Esophagus muscularis mucosa (tissue), 4 donors: ENCODE results near the gene ANKRD62. TPM values are rescaled to one million over a fixed set of nuclear protein-coding genes. Genes with fewer than 3 reads are reported as not detected.
"Not testable (repeated sequence)": the region's sequence is repeated elsewhere in the genome, so short reads cannot be mapped to it uniquely, and the experiment has no call there.

ENCODE experiments used
- DNase-seq: peaks from one replicate; pipeline ENCODE4 v3.0.0-alpha.2; 2017; ENCODE audit errors: extremely low spot score
- H3K27ac ChIP-seq, 4 donors: fragments of 200-600 bp; sonication (generic); replicated peaks in 1 of 4; 1 replicate in 3 of 4; 2 replicates in 1 of 4; pipeline ENCODE4 v1.5.1; 2016 to 2019; ENCODE audit warnings: mild to moderate bottlenecking in 1 of 4
- H3K27me3 ChIP-seq, 4 donors: fragments of 200-600 bp; sonication (generic); one replicate each; pipeline versions ENCODE4 v1.5.1 to v1.6.0; 2016 to 2019
- H3K36me3 ChIP-seq, 4 donors: fragments of 200-600 bp; sonication (generic); one replicate each; pipeline ENCODE4 v1.5.1; 2016 to 2019
- H3K4me1 ChIP-seq, 4 donors: fragments of 200-600 bp; sonication (generic); one replicate each; pipeline ENCODE4 v1.5.1; 2016 to 2019
- H3K4me3 ChIP-seq, 4 donors: fragments of 200-600 bp; sonication (generic); 1 replicate in 2 of 4; 2 replicates in 2 of 4; pipeline ENCODE4 v1.5.1; 2016 to 2019; ENCODE audit warnings: mild to moderate bottlenecking in 4 of 4, moderate library complexity in 1 of 4
- H3K9me3 ChIP-seq, 4 donors: fragments of 200-600 bp; sonication (generic); 1 replicate in 3 of 4; 2 replicates in 1 of 4; pipeline ENCODE4 v1.5.1; 2016 to 2019
- EP300 ChIP-seq: sonication (generic); formaldehyde crosslinking; IDR thresholded peaks from one replicate; pipeline ENCODE4 v1.6.1; 2017; ENCODE audit warnings: antibody characterized with exemption
- POLR2A ChIP-seq: fragments of 450-650 bp; IDR thresholded peaks from one replicate; pipeline ENCODE4 v1.6.1; 2017; ENCODE audit warnings: antibody characterized with exemption, moderate library complexity, mild to moderate bottlenecking, low read depth
- POLR2AphosphoS5 ChIP-seq, 2 donors: sonication (generic); formaldehyde crosslinking; IDR thresholded peaks; one replicate each; pipeline ENCODE4 v1.6.1; 2017; ENCODE audit warnings: antibody characterized with exemption in 2 of 2
- WGBS: methylation state at CpG from one replicate; pipeline ENCODE4 v1.1.5; 2018; 5-methylcytosine and 5-hydroxymethylcytosine counted together
- intact Hi-C: fragments of 100-400 bp; cut with DNase I; formaldehyde crosslinking; loops from one replicate; pipeline ENCODE4 v1.15.1; 2023
- total RNA-seq, 4 donors: library from RNA; depleted of rRNA; stranded (reverse); fragments of >200 nt; gene quantifications; one replicate each; pipeline versions ENCODE4 v1.1.0 to v1.2.1, GENCODE V29; 2016
- TF ChIP-seq, protein P1 (sequence below), 3 experiments: fragments of 200-600 bp in 2 of 3; fragments of 450-650 bp in 1 of 3; sonication (generic) in 2 of 3; IDR thresholded peaks; one replicate each; pipeline ENCODE4 v1.5.1; 2017 to 2019; ENCODE audit warnings: antibody characterized with exemption in 3 of 3, mild to moderate bottlenecking in 2 of 3, moderate library complexity in 1 of 3

The ANKRD62 gene
- total RNA-seq, 4 donors from 2014 or later, result 0.06 TPM; not detected in 3

DNA sequence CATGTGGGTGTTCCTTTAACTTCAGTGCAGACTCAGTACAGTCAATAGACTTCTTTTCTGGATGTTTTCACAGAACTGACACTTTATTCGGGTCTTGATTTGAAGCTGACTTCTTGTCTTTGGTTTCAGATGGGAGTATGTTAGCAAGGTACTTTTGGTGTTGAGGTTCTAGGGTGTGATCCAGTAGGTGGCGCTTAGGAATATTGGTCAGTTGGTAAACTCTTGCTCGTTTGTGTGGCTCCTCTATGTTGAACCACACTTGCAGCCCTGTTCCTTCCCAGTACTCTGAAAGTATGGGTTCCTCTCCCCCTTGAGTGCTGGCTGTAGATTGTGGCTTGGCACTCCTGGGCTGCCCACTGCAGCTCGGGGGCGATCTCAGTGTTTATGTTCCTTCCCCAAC, 48.1 kb downstream of the ANKRD62 start:
- H3K27ac ChIP-seq, H3K9me3 ChIP-seq, H3K27me3 ChIP-seq, DNase-seq, intact Hi-C loops, H3K4me1 ChIP-seq, H3K4me3 ChIP-seq, H3K36me3 ChIP-seq: not testable (repeated sequence)
- WGBS, result no CpG with 5 or more reads among the region's 5 CpGs

DNA sequence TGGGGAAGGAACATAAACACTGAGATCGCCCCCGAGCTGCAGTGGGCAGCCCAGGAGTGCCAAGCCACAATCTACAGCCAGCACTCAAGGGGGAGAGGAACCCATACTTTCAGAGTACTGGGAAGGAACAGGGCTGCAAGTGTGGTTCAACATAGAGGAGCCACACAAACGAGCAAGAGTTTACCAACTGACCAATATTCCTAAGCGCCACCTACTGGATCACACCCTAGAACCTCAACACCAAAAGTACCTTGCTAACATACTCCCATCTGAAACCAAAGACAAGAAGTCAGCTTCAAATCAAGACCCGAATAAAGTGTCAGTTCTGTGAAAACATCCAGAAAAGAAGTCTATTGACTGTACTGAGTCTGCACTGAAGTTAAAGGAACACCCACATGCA, 55.8 kb downstream of the ANKRD62 start:
- H3K4me1 ChIP-seq, H3K4me3 ChIP-seq, H3K9me3 ChIP-seq, H3K27ac ChIP-seq, DNase-seq, H3K36me3 ChIP-seq, intact Hi-C loops, H3K27me3 ChIP-seq: not testable (repeated sequence)
- no CpG with 5 or more reads among the region's 5 CpGs for WGBS

DNA sequence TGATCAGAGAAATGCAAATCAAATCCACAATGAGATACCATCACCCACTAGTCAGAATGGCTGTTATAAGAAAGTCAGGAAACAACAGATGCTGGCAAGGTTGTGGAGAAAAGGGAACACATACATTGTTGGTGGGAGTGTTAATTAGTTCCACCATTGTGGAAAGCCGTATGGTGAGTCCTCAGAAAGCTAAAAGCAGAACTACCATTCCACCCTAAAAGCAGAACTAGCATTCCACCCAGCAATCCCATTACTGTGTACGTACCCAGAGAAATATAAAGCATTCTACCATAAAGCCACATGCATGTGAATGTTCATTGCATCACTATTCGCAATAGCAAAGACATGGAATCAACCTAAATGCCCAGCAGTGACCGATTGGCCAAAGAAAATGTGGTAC, 60.7 kb downstream of the ANKRD62 start:
- WGBS, result 78% methylated on average over 4 of the region's 4 CpGs
- DNase-seq, result no peak

DNA sequence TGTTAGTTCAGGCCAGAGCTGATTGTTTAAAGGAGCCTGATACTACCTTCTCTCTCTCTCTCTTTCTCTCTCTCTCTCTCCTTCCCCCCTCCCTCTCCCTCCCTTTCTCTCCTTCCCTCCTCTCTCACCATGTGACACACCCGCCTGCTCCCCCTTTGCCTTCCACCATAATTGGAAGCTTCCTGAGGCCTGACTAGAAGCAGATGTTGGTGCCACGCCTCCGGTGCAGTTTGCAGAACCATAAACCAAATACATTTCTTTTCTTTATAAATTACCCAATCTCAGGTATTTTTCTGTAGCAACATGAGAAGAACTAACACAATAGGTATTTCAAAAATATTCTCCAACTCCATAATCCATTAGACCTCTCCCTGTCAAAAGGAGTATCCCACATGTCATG, 62.4 kb downstream of the ANKRD62 start:
- Histone ChIP-seq H3K4me3 (no peak overlapping the region), H3K4me1 (no peaks in the 10 kb centered on the region), H3K36me3 (no peaks in the 10 kb centered on the region), H3K27ac (no peak overlapping the region), H3K27me3 (no peaks in the 10 kb centered on the region), H3K9me3 (no peaks in the 10 kb centered on the region)
- 78% methylated on average over 3 of the region's 3 CpGs for WGBS
- no peak for DNase-seq
- intact Hi-C loops, result no loop called here
- no peak for TF ChIP-seq EP300
- no peak for TF ChIP-seq POLR2A
- TF ChIP-seq, protein P1, sequence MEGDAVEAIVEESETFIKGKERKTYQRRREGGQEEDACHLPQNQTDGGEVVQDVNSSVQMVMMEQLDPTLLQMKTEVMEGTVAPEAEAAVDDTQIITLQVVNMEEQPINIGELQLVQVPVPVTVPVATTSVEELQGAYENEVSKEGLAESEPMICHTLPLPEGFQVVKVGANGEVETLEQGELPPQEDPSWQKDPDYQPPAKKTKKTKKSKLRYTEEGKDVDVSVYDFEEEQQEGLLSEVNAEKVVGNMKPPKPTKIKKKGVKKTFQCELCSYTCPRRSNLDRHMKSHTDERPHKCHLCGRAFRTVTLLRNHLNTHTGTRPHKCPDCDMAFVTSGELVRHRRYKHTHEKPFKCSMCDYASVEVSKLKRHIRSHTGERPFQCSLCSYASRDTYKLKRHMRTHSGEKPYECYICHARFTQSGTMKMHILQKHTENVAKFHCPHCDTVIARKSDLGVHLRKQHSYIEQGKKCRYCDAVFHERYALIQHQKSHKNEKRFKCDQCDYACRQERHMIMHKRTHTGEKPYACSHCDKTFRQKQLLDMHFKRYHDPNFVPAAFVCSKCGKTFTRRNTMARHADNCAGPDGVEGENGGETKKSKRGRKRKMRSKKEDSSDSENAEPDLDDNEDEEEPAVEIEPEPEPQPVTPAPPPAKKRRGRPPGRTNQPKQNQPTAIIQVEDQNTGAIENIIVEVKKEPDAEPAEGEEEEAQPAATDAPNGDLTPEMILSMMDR (IDR thresholded peaks at IDR 0.05), result no peak
- TF ChIP-seq POLR2AphosphoS5 (IDR thresholded peaks at IDR 0.05), result no peak

More for the DNA sequence above, 60.7 kb downstream of the ANKRD62 start:
- Histone ChIP-seq H3K36me3 (no peaks in the 10 kb centered on the region), H3K27ac (no peak overlapping the region), H3K27me3 (no peaks in the 10 kb centered on the region), H3K4me1 (no peaks in the 10 kb centered on the region), H3K4me3 (no peak overlapping the region), H3K9me3 (no peaks in the 10 kb centered on the region)
- TF ChIP-seq, protein P1 (IDR thresholded peaks at IDR 0.05), result no peak
- no peak for TF ChIP-seq POLR2AphosphoS5 (IDR thresholded peaks at IDR 0.05)
- no peak for TF ChIP-seq POLR2A
- TF ChIP-seq EP300, result no peak
- intact Hi-C loops, result no loop called here

DNA sequence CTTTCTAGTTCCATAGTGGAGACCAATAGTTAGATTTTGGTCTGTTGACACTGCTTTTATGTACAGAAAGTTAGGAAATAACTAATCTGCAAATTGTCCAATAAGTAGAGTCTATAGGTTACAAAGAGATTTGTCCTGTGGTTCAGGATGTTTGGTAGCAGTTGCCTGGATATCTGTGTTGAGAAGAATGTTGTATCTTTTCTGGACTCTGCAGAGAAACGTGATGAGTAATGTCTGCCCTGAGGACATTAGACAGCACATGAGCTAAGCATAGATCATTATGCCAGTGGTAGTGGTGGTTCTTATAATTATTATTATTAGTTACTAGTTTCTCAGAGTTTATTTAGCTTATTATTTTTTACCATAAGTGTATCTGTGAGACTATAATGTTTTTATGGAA, 65.8 kb downstream of the ANKRD62 start:
- no peaks in the 10 kb centered on the region for H3K4me1 ChIP-seq
- 33% methylated on average over 1 of the region's 1 CpG for WGBS

DNA sequence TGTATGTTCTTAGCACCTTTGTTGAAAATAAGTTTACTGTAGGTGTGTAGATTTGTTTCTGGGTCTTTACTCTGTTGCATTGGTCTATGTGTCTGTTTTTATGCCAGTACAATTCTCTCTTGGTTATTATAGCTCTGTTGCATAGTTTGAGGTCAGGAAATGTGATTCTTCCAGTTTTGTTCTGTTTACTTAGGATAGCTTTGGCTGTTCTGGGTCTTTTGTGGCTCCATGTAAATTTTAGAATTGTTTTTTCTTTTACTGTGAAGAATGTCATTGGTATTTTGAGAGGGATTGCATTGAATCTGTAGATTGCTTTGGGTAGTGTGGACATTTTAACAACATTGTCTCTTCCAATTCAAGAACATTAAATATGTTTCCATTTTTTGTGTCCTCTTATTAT, 69.1 kb downstream of the ANKRD62 start:
- no peaks in the 10 kb centered on the region for H3K4me1 ChIP-seq
- no peak for TF ChIP-seq EP300
- no peak for TF ChIP-seq POLR2A
- TF ChIP-seq, protein P1 (IDR thresholded peaks at IDR 0.05), result no peak
- no peak for TF ChIP-seq POLR2AphosphoS5 (IDR thresholded peaks at IDR 0.05)
- no peak for DNase-seq
- intact Hi-C loops, result no loop called here
- H3K9me3 ChIP-seq, result peaks cover 0 to 10% (median 7%) of the 10 kb centered on the region in 4 donors
- no peak overlapping the region for H3K4me3 ChIP-seq
- no peak overlapping the region for H3K27ac ChIP-seq
- H3K27me3 ChIP-seq, result no peaks in the 10 kb centered on the region
- no peaks in the 10 kb centered on the region for H3K36me3 ChIP-seq

More for the DNA sequence above, 65.8 kb downstream of the ANKRD62 start:
- TF ChIP-seq, protein P1 (IDR thresholded peaks at IDR 0.05), result no peak
- TF ChIP-seq POLR2AphosphoS5 (IDR thresholded peaks at IDR 0.05) (no peak), POLR2A (no peak), EP300 (no peak)
- Histone ChIP-seq H3K27me3 (no peaks in the 10 kb centered on the region), H3K36me3 (no peaks in the 10 kb centered on the region), H3K4me3 (no peak overlapping the region), H3K9me3 (peaks cover 0 to under 1% (median 0%) of the 10 kb centered on the region in 4 donors), H3K27ac (no peak overlapping the region)
- no peak for DNase-seq
- intact Hi-C loops, result no loop called here
